H9 (cell line): ENCODE data around the gene SPATA22. TPM values are rescaled to one million over a fixed set of nuclear protein-coding genes. Genes with fewer than 3 reads are reported as not detected.

ENCODE experiments used
- total RNA-seq: library from RNA; stranded (reverse); gene quantifications from 2 replicates; pipeline ENCODE4 v1.2.1, GENCODE V29; 2021

The SPATA22 gene
- total RNA-seq, 1 experiment from 2014 or later: not detected

Other genes starting within 250 kb of the SPATA22 start
- not detected in 2 replicates for gene OR3A1, start 173.5 kb downstream of the SPATA22 start, total RNA-seq
- not detected in 2 replicates for gene OR3A2, start 85.5 kb downstream of the SPATA22 start, total RNA-seq
- gene OR1E1, start 73.4 kb downstream of the SPATA22 start, total RNA-seq: not detected in 2 replicates
- not detected in 2 replicates for gene OR3A3, start 60.4 kb downstream of the SPATA22 start, total RNA-seq
- gene OR1E2, start 38.0 kb downstream of the SPATA22 start, total RNA-seq: not detected in 2 replicates
- not detected in 2 replicates for gene ASPA, start 4.2 kb upstream of the SPATA22 start, total RNA-seq
- gene TRPV3, start 86.0 kb upstream of the SPATA22 start, total RNA-seq: 0.63 and 1.2 TPM in 2 replicates
- 5.5 and 8.1 TPM in 2 replicates for gene TRPV1, start 137.6 kb upstream of the SPATA22 start, total RNA-seq
- gene SHPK, start 164.4 kb upstream of the SPATA22 start, total RNA-seq: 27.0 and 27.9 TPM in 2 replicates
- 12.4 and 12.8 TPM in 2 replicates for gene CTNS, start 164.9 kb upstream of the SPATA22 start, total RNA-seq
- 76.3 and 79.2 TPM in 2 replicates for gene TAX1BP3, start 196.8 kb upstream of the SPATA22 start, total RNA-seq
- gene EMC6, start 197.0 kb upstream of the SPATA22 start, total RNA-seq: 70.7 and 72.2 TPM in 2 replicates
- gene P2RX5, start 224.3 kb upstream of the SPATA22 start, total RNA-seq: 4.2 and 4.7 TPM in 2 replicates